HepG2 (cell line): ENCODE measurements around the gene ALDOA. TPM values are rescaled to one million over a fixed set of nuclear protein-coding genes. Genes with fewer than 3 reads are reported as not detected.

Experiments
- IRF2 ChIP-seq: IDR thresholded peaks from 2 replicates; pipeline ENCODE4 v1.6.1; 2018; ENCODE audit warnings: missing genetic modification reagents, missing compliant biosample characterization
- JDP2 ChIP-seq: sonication (generic); formaldehyde crosslinking; IDR thresholded peaks from 2 replicates; pipeline ENCODE4 v1.8.1; 2022; ENCODE audit warnings: missing genetic modification reagents, borderline replicate concordance
- KMT2A ChIP-seq: sonication (generic); formaldehyde crosslinking; IDR thresholded peaks from 2 replicates; pipeline ENCODE4 v1.4.0; 2020; ENCODE audit warnings: missing genetic modification reagents
- MEIS1 ChIP-seq: sonication (generic); formaldehyde crosslinking; IDR thresholded peaks from 2 replicates; pipeline ENCODE4 v1.9.0; 2021; ENCODE audit warnings: mild to moderate bottlenecking, missing genetic modification reagents, moderate library complexity, borderline replicate concordance
- MIXL1 ChIP-seq: IDR thresholded peaks from 2 replicates; pipeline ENCODE4 v1.6.1; 2016
- MYNN ChIP-seq: sonication (generic); formaldehyde crosslinking; IDR thresholded peaks from 2 replicates; pipeline ENCODE4 v1.4.0; 2020; ENCODE audit warnings: mild to moderate bottlenecking, low read depth, missing genetic modification reagents
- PHF8 ChIP-seq: sonication (generic); formaldehyde crosslinking; IDR thresholded peaks from 2 replicates; pipeline ENCODE4 v1.5.0; 2020; ENCODE audit warnings: missing genetic modification reagents
- SUZ12 ChIP-seq: fragments of 150-350 bp; IDR thresholded peaks from 2 replicates; pipeline ENCODE4 v1.6.1; 2014; ENCODE audit warnings: low read depth, low read length
- TBX2 ChIP-seq: sonication (generic); formaldehyde crosslinking; IDR thresholded peaks from 2 replicates; pipeline ENCODE4 v1.5.0; 2020; ENCODE audit warnings: missing genetic modification reagents, mild to moderate bottlenecking, borderline replicate concordance
- ZNF407 ChIP-seq: sonication (generic); formaldehyde crosslinking; IDR thresholded peaks from one replicate; pipeline ENCODE4 v1.5.1; 2020; ENCODE audit warnings: mild to moderate bottlenecking, missing genetic modification reagents; ENCODE audit errors: not compliant biosample characterization
- ZNF713 ChIP-seq: sonication (generic); formaldehyde crosslinking; IDR thresholded peaks from 2 replicates; pipeline ENCODE4 v1.4.0; 2020; ENCODE audit warnings: mild to moderate bottlenecking, missing genetic modification reagents
- ZNF746 ChIP-seq: sonication (generic); formaldehyde crosslinking; IDR thresholded peaks from 2 replicates; pipeline ENCODE4 v1.8.0; 2022; ENCODE audit warnings: mild to moderate bottlenecking, missing genetic modification reagents
- polyA plus RNA-seq, 8 experiments: library from polyadenylated mRNA; depleted of rRNA in 3 of 8; stranded (reverse) in 7 of 8; unstranded in 1 of 8; fragments of >200 nt; fragmentation: Illumina TruSeq in 4 of 8; extraction: Trizol in 4 of 8; gene quantifications; 2 replicates each; pipeline versions ENCODE4 v1.2.1 to v1.2.3, GENCODE V29; 2011 to 2016; ENCODE audit warnings: low read depth in 4 of 8, missing spikeins in 1 of 8, mixed read lengths in 1 of 8; ENCODE audit not compliant: insufficient read depth in 1 of 8
- total RNA-seq, 5 experiments: library from RNA; depleted of rRNA; stranded (reverse); fragments of >200 nt; fragmentation: Illumina TruSeq; extraction: Trizol; gene quantifications; 2 replicates each; pipeline ENCODE4 v1.2.3, GENCODE V29; 2016; ENCODE audit warnings: low read depth in 1 of 5
- TF ChIP-seq, protein P1 (sequence below): sonication (generic); formaldehyde crosslinking; IDR thresholded peaks from 2 replicates; pipeline ENCODE4 v1.5.0; 2020; ENCODE audit warnings: mild to moderate bottlenecking, missing genetic modification reagents
- TF ChIP-seq, protein P2 (sequence below): sonication (generic); formaldehyde crosslinking; IDR thresholded peaks from 2 replicates; pipeline ENCODE4 v1.9.0; 2021; ENCODE audit warnings: missing genetic modification reagents, borderline replicate concordance
- TF ChIP-seq, protein P3 (sequence below): sonication (generic); formaldehyde crosslinking; IDR thresholded peaks from 2 replicates; pipeline ENCODE4 v1.8.0; 2022; ENCODE audit warnings: missing genetic modification reagents, mild to moderate bottlenecking, borderline replicate concordance

ALDOA gene
- total and polyA plus RNA-seq, 2 of the 13 experiments (the other 11 are each of a cell fraction or from before 2014, with no cell fraction given) = 925 to 1,884 TPM

DNA sequence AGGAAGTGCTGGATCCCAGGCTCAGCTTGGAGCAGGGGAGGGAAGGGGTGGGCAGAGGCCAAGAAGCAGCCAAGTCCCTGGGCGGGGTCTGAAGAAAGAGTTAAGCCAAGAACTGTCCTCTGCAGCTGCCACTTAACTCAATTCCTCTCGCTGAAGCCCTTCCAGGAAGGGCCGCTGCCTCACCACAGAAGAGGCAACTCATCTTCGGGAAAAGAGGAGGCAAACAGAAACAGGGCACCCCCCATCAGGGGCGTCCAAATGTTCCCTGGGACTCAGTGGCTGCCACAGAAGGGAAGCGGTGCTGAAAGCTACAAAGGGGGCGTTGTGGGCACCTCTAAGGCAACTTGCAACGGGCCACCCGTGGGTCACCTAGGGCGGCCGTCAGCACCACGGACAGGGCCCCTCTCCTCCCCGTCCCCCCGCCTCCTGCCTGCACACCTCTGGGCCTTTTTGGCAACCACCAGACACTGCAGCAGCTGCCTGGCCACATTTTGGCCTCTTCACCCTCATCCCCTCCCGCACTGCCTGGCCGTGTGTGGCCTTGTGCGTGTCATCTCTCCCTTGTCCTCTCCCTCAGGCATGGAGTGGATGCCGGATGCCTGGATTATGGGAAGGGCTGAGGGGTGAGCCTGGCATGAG lies 37.0 kb upstream of the ALDOA start (continued):
- TF ChIP-seq, protein P1, sequence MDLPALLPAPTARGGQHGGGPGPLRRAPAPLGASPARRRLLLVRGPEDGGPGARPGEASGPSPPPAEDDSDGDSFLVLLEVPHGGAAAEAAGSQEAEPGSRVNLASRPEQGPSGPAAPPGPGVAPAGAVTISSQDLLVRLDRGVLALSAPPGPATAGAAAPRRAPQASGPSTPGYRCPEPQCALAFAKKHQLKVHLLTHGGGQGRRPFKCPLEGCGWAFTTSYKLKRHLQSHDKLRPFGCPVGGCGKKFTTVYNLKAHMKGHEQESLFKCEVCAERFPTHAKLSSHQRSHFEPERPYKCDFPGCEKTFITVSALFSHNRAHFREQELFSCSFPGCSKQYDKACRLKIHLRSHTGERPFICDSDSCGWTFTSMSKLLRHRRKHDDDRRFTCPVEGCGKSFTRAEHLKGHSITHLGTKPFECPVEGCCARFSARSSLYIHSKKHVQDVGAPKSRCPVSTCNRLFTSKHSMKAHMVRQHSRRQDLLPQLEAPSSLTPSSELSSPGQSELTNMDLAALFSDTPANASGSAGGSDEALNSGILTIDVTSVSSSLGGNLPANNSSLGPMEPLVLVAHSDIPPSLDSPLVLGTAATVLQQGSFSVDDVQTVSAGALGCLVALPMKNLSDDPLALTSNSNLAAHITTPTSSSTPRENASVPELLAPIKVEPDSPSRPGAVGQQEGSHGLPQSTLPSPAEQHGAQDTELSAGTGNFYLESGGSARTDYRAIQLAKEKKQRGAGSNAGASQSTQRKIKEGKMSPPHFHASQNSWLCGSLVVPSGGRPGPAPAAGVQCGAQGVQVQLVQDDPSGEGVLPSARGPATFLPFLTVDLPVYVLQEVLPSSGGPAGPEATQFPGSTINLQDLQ (CRISPR knock-in tag) = no peak
- TF ChIP-seq TBX2 (CRISPR knock-in tag) (no peak), MIXL1 (no peak), KMT2A (CRISPR knock-in tag) (no peak), IRF2 (CRISPR knock-in tag) (no peak), ZNF407 (CRISPR knock-in tag) (no peak), MYNN (CRISPR knock-in tag) (no peak), JDP2 (CRISPR knock-in tag) (no peak), ZNF746 (CRISPR knock-in tag) (no peak), ZNF713 (CRISPR knock-in tag) (no peak), PHF8 (CRISPR knock-in tag) (no peak), MEIS1 (CRISPR knock-in tag) (no peak), SUZ12 (no peak)
- TF ChIP-seq, protein P2, sequence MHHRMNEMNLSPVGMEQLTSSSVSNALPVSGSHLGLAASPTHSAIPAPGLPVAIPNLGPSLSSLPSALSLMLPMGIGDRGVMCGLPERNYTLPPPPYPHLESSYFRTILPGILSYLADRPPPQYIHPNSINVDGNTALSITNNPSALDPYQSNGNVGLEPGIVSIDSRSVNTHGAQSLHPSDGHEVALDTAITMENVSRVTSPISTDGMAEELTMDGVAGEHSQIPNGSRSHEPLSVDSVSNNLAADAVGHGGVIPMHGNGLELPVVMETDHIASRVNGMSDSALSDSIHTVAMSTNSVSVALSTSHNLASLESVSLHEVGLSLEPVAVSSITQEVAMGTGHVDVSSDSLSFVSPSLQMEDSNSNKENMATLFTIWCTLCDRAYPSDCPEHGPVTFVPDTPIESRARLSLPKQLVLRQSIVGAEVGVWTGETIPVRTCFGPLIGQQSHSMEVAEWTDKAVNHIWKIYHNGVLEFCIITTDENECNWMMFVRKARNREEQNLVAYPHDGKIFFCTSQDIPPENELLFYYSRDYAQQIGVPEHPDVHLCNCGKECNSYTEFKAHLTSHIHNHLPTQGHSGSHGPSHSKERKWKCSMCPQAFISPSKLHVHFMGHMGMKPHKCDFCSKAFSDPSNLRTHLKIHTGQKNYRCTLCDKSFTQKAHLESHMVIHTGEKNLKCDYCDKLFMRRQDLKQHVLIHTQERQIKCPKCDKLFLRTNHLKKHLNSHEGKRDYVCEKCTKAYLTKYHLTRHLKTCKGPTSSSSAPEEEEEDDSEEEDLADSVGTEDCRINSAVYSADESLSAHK (CRISPR knock-in tag) = no peak
- TF ChIP-seq, protein P3, sequence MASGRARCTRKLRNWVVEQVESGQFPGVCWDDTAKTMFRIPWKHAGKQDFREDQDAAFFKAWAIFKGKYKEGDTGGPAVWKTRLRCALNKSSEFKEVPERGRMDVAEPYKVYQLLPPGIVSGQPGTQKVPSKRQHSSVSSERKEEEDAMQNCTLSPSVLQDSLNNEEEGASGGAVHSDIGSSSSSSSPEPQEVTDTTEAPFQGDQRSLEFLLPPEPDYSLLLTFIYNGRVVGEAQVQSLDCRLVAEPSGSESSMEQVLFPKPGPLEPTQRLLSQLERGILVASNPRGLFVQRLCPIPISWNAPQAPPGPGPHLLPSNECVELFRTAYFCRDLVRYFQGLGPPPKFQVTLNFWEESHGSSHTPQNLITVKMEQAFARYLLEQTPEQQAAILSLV (CRISPR knock-in tag) = 0 out of 2 replicates have a peak, but pooled peaks have one; percentile 50
